DND-41 (cell line): ENCODE data around the gene RFPL1.
"Not testable (repeated sequence)": the region's sequence is repeated elsewhere in the genome, so short reads cannot be mapped to it uniquely, and the experiment has no call there.

Experiments used
- ATAC-seq: fragments of 200-7000 bp; cut with Tn5 transposase; 3 replicates; pipeline ENCODE4 v1.9.1; 2021; ENCODE audit warnings: low read depth; ENCODE audit not compliant: insufficient read depth
- DNase-seq: peaks from one replicate; pipeline ENCODE4 v3.0.0-alpha.2; 2020
- H2AFZ ChIP-seq: 2 replicates; pipeline ENCODE4 v1.6.0; 2012; ENCODE audit warnings: low read depth, low read length
- H3K27ac ChIP-seq: 2 replicates; pipeline ENCODE4 v1.5.1; 2012; ENCODE audit warnings: low read length, inconsistent platforms
- H3K27me3 ChIP-seq: fragments of 200-600 bp; sonication (generic); 2 replicates; pipeline ENCODE4 v1.6.0; 2012; ENCODE audit warnings: low read length, mild to moderate bottlenecking, inconsistent platforms; ENCODE audit not compliant: insufficient read depth, poor library complexity
- H3K36me3 ChIP-seq: 2 replicates; pipeline ENCODE4 v1.5.1; 2012; ENCODE audit warnings: low read length, inconsistent platforms; ENCODE audit not compliant: insufficient read depth
- H3K4me1 ChIP-seq: 2 replicates; pipeline ENCODE4 v1.5.1; 2012; ENCODE audit warnings: mild to moderate bottlenecking, low read length; ENCODE audit not compliant: insufficient read depth
- H3K4me2 ChIP-seq: 2 replicates; pipeline ENCODE4 v1.6.0; 2012; ENCODE audit warnings: mild to moderate bottlenecking, moderate library complexity, low read length, inconsistent platforms; ENCODE audit not compliant: insufficient read depth
- H3K4me3 ChIP-seq, 2 experiments: fragments of 200-600 bp in 1 of 2; shearing (Covaris generic) in 1 of 2; 2 replicates each; pipeline ENCODE4 v1.5.1; 2012 to 2016; ENCODE audit warnings: inconsistent platforms in 2 of 2, low read length in 2 of 2, mild to moderate bottlenecking in 2 of 2, low read depth in 1 of 2, moderate library complexity in 1 of 2
- H3K79me2 ChIP-seq: 2 replicates; pipeline ENCODE4 v1.6.0; 2012; ENCODE audit warnings: low read length, inconsistent platforms; ENCODE audit not compliant: insufficient read depth
- H3K9ac ChIP-seq: 2 replicates; pipeline ENCODE4 v1.6.0; 2012; ENCODE audit warnings: low read depth, mild to moderate bottlenecking, inconsistent platforms, low read length, moderate library complexity
- H3K9me3 ChIP-seq: 2 replicates; pipeline ENCODE4 v1.5.1; 2012; ENCODE audit warnings: low read length, moderate library complexity, mild to moderate bottlenecking, inconsistent platforms; ENCODE audit not compliant: insufficient read depth, severe bottlenecking
- H4K20me1 ChIP-seq: 2 replicates; pipeline ENCODE4 v1.6.0; 2012; ENCODE audit warnings: low read length; ENCODE audit not compliant: insufficient read depth
- EZH2 ChIP-seq: IDR thresholded peaks from 3 replicates; pipeline ENCODE4 v1.6.1; 2012; ENCODE audit warnings: borderline replicate concordance, low read depth, mild to moderate bottlenecking, moderate library complexity, low read length, inconsistent platforms; ENCODE audit not compliant: severe bottlenecking
- TF ChIP-seq, protein P1 (sequence below): IDR thresholded peaks from 2 replicates; pipeline ENCODE4 v1.5.1; 2012; ENCODE audit warnings: borderline replicate concordance, low read length, moderate library complexity, mild to moderate bottlenecking; ENCODE audit not compliant: poor library complexity, severe bottlenecking; ENCODE audit errors: extremely low read depth

The RFPL1 gene

GRCh38 chr22:29397791-29398190 is 40.6 kb upstream of the RFPL1 start:
- Histone ChIP-seq H3K4me2 (no peak overlapping the region), H3K36me3 (no peaks in the 10 kb centered on the region), H3K9ac (no peak overlapping the region), H3K4me1 (no peaks in the 10 kb centered on the region), H2AFZ (no peak overlapping the region), H3K27me3 (no peaks in the 10 kb centered on the region), H3K4me3 (no peak overlapping the region), H4K20me1 (no peaks in the 10 kb centered on the region), H3K9me3 (no peaks in the 10 kb centered on the region), H3K27ac (no peak overlapping the region), H3K79me2 (no peaks in the 10 kb centered on the region)
- TF ChIP-seq, protein P1, sequence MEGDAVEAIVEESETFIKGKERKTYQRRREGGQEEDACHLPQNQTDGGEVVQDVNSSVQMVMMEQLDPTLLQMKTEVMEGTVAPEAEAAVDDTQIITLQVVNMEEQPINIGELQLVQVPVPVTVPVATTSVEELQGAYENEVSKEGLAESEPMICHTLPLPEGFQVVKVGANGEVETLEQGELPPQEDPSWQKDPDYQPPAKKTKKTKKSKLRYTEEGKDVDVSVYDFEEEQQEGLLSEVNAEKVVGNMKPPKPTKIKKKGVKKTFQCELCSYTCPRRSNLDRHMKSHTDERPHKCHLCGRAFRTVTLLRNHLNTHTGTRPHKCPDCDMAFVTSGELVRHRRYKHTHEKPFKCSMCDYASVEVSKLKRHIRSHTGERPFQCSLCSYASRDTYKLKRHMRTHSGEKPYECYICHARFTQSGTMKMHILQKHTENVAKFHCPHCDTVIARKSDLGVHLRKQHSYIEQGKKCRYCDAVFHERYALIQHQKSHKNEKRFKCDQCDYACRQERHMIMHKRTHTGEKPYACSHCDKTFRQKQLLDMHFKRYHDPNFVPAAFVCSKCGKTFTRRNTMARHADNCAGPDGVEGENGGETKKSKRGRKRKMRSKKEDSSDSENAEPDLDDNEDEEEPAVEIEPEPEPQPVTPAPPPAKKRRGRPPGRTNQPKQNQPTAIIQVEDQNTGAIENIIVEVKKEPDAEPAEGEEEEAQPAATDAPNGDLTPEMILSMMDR = no peak
- TF ChIP-seq EZH2 = no peak
- no peak for DNase-seq
- no peak for ATAC-seq

DNA sequence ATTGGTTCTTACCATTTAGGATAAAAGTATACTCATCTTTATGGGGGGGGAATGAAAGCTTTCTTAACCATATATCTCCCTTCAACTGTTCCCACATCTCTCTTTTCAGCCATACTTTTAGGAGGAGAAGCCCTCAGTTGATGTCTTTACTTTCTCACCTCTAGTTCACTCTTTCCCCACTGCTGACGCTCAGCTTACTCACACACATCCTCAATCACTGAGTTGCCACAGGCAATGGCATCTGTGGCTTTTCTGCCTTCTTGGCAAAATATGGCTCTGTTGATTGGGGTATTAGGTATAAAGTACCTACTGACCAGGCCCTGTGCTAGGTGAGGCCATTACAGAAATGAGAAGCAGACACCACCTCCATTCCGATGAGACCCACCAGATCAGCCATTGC is 37.8 kb upstream of the RFPL1 start:
- no peak overlapping the region for H3K9ac ChIP-seq
- no peak for ATAC-seq
- no peak overlapping the region for H3K4me2 ChIP-seq
- no peak for DNase-seq
- H3K4me3 ChIP-seq = no peak overlapping the region
- no peaks in the 10 kb centered on the region for H3K36me3 ChIP-seq
- no peak overlapping the region for H3K27ac ChIP-seq
- H4K20me1 ChIP-seq = no peaks in the 10 kb centered on the region
- H2AFZ ChIP-seq = no peak overlapping the region
- no peaks in the 10 kb centered on the region for H3K79me2 ChIP-seq
- H3K9me3 ChIP-seq = no peaks in the 10 kb centered on the region
- H3K4me1 ChIP-seq = no peaks in the 10 kb centered on the region
- H3K27me3 ChIP-seq = no peaks in the 10 kb centered on the region
- TF ChIP-seq, protein P1 = no peak
- no peak for TF ChIP-seq EZH2

DNA sequence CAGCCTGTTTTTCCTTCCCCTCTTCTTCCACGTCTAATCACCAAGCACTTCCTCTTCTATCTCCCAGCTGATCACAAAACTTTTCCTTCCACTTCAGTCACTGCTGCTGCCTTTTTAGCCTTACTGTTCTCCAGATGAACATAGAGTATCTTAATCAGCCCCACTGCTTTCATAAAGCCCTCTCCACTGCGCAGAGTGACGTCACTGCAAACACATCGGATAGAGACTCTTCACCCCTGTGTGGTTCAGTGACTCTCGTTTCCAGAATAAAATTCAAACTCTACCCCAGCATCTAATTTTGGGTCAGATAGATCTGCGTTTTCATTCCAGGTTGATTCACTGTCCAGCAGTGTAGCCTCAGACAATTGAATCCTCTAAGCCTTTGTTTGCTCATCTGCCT is 36.8 kb upstream of the RFPL1 start:
- ATAC-seq, DNase-seq, H3K9ac ChIP-seq, H3K9me3 ChIP-seq, H3K4me2 ChIP-seq, H3K36me3 ChIP-seq, H4K20me1 ChIP-seq, H3K27me3 ChIP-seq, H3K79me2 ChIP-seq, H2AFZ ChIP-seq, H3K4me3 ChIP-seq, H3K4me1 ChIP-seq, H3K27ac ChIP-seq: not testable (repeated sequence)

- Histone ChIP-seq H2AFZ (no peak overlapping the region), H3K27ac (no peak overlapping the region), H3K9me3 (no peaks in the 10 kb centered on the region), H3K4me2 (no peak overlapping the region), H3K27me3 (no peaks in the 10 kb centered on the region), H3K4me3 (no peak overlapping the region), H3K36me3 (no peaks in the 10 kb centered on the region), H3K79me2 (no peaks in the 10 kb centered on the region), H4K20me1 (no peaks in the 10 kb centered on the region), H3K9ac (no peak overlapping the region), H3K4me1 (no peaks in the 10 kb centered on the region)
- no peak for DNase-seq
- TF ChIP-seq, protein P1 = no peak
- no peak for TF ChIP-seq EZH2
- ATAC-seq = no peak
Observed at GRCh38 chr22:29408940-29409339, 29.4 kb upstream of the RFPL1 start.

- not testable (repeated sequence) for H3K9ac ChIP-seq, H3K9me3 ChIP-seq, H4K20me1 ChIP-seq, H3K36me3 ChIP-seq, H3K4me2 ChIP-seq, ATAC-seq, H3K27ac ChIP-seq, H3K4me3 ChIP-seq, H2AFZ ChIP-seq, H3K27me3 ChIP-seq, H3K79me2 ChIP-seq, DNase-seq
- peaks cover 21% of the 10 kb centered on the region for H3K4me1 ChIP-seq
Observed at GRCh38 chr22:29411569-29412211, 26.7 kb upstream of the RFPL1 start.
